ENCODE measurements around the gene TLCD1.

The TLCD1 gene

GRCh38 chr17:28712032-28712704 is 13.9 kb downstream of the TLCD1 start:
- Histone ChIP-seq H3K4me3 (ENCODE audit: low read length) (peak overlapping the region; percentile 7), H2BK120ac (ENCODE audit: low read depth, low read length) (no peak overlapping the region), H2BK5ac (ENCODE audit: low read length) (no peak overlapping the region), H3K56ac (ENCODE audit: low read length) (peak overlapping the region; percentile 87), H4K5ac (ENCODE audit: low read length) (no peak overlapping the region), H3K27me3 (ENCODE audit: insufficient read depth, low read length, poor library complexity) (no peaks in the 10 kb centered on the region), H3K79me2 (ENCODE audit: control insufficient read depth, insufficient read depth, low read length) (peaks cover 21% of the 10 kb centered on the region), H3K4me2 (ENCODE audit: low read length) (peak overlapping the region; percentile 34), H3K9ac (ENCODE audit: low read length) (peak overlapping the region; percentile 82), H3K4me1 (ENCODE audit: control insufficient read depth, low read depth, low read length) (peaks cover 6% of the 10 kb centered on the region), H3K79me1 (ENCODE audit: low read length) (peaks cover 23% of the 10 kb centered on the region), H3K23ac (ENCODE audit: low read length) (no peak overlapping the region), H3K18ac (ENCODE audit: low read length) (peak overlapping the region; percentile 34), H3K4ac (ENCODE audit: low read depth, low read length) (peak overlapping the region; percentile 41), H4K8ac (ENCODE audit: low read depth, low read length) (no peak overlapping the region), H3K27ac (ENCODE audit: low read depth, low read length) (peak overlapping the region; percentile 97), H2AK5ac (ENCODE audit: low read length) (no peak overlapping the region), H3K36me3 (ENCODE audit: control insufficient read depth, insufficient read depth, low read length) (peaks cover 11% of the 10 kb centered on the region), H2BK15ac (replicated peaks; ENCODE audit: low read depth) (no peak overlapping the region)
- no CpG with 5 or more reads among the region's 34 CpGs for WGBS (ENCODE audit: extremely low coverage, insufficient coverage, low lambda C conversion rate)
- DNase-seq = peak; percentile 81

- peak; percentile 90 for DNase-seq
- Histone ChIP-seq H3K27me3 (ENCODE audit: insufficient read depth, low read length, poor library complexity) (no peaks in the 10 kb centered on the region), H4K5ac (ENCODE audit: low read length) (no peak within 1 kb of the TSS), H3K36me3 (ENCODE audit: control insufficient read depth, insufficient read depth, low read length) (peaks cover 11% of the 10 kb centered on the region), H3K27ac (ENCODE audit: low read depth, low read length) (peak within 1 kb of the TSS; percentile 97), H2BK5ac (ENCODE audit: low read length) (peak within 1 kb of the TSS; percentile 88), H4K8ac (ENCODE audit: low read depth, low read length) (no peak within 1 kb of the TSS), H2BK15ac (replicated peaks; ENCODE audit: low read depth) (no peak within 1 kb of the TSS), H3K4me1 (ENCODE audit: control insufficient read depth, low read depth, low read length) (peaks cover 6% of the 10 kb centered on the region), H3K4me3 (ENCODE audit: low read length) (peak within 1 kb of the TSS; percentile 61), H2AK5ac (ENCODE audit: low read length) (peak within 1 kb of the TSS; percentile 97), H3K79me1 (ENCODE audit: low read length) (peaks cover 23% of the 10 kb centered on the region), H3K18ac (ENCODE audit: low read length) (peak within 1 kb of the TSS; percentile 69), H3K79me2 (ENCODE audit: control insufficient read depth, insufficient read depth, low read length) (peaks cover 16% of the 10 kb centered on the region), H3K23ac (ENCODE audit: low read length) (no peak within 1 kb of the TSS), H3K56ac (ENCODE audit: low read length) (peak within 1 kb of the TSS; percentile 96), H2BK120ac (ENCODE audit: low read depth, low read length) (no peak within 1 kb of the TSS), H3K9ac (ENCODE audit: low read length) (peak within 1 kb of the TSS; percentile 83), H3K4me2 (ENCODE audit: low read length) (peak within 1 kb of the TSS; percentile 52), H3K4ac (ENCODE audit: low read depth, low read length) (peak within 1 kb of the TSS; percentile 76)
- WGBS (ENCODE audit: extremely low coverage, insufficient coverage, low lambda C conversion rate) = no CpG with 5 or more reads among the region's 20 CpGs
These were observed 14.4 kb downstream of the TLCD1 start, which contains the start of gene PROCA1 for GRCh38 chr17:28711723-28712031. Gene PROCA1, minus strand, starts transcription at chr17:28711888. Its CDS starts 228 bp downstream, at chr17:28711660.

- Histone ChIP-seq H3K27ac (ENCODE audit: low read depth, low read length) (peak overlapping the region; percentile 97), H4K8ac (ENCODE audit: low read depth, low read length) (no peak overlapping the region), H2BK5ac (ENCODE audit: low read length) (peak overlapping the region; percentile 88), H3K23ac (ENCODE audit: low read length) (no peak overlapping the region), H3K79me2 (ENCODE audit: control insufficient read depth, insufficient read depth, low read length) (peaks cover 11% of the 10 kb centered on the region), H2AK5ac (ENCODE audit: low read length) (peak overlapping the region; percentile 97), H3K18ac (ENCODE audit: low read length) (peak overlapping the region; percentile 69), H4K5ac (ENCODE audit: low read length) (no peak overlapping the region), H2BK120ac (ENCODE audit: low read depth, low read length) (no peak overlapping the region), H3K79me1 (ENCODE audit: low read length) (peaks cover 19% of the 10 kb centered on the region), H3K4me1 (ENCODE audit: control insufficient read depth, low read depth, low read length) (peaks cover 6% of the 10 kb centered on the region), H3K27me3 (ENCODE audit: insufficient read depth, low read length, poor library complexity) (no peaks in the 10 kb centered on the region), H3K4ac (ENCODE audit: low read depth, low read length) (peak overlapping the region; percentile 76), H2BK15ac (replicated peaks; ENCODE audit: low read depth) (no peak overlapping the region), H3K4me3 (ENCODE audit: low read length) (peak overlapping the region; percentile 61), H3K4me2 (ENCODE audit: low read length) (peak overlapping the region; percentile 52), H3K36me3 (ENCODE audit: control insufficient read depth, insufficient read depth, low read length) (peaks cover 11% of the 10 kb centered on the region), H3K9ac (ENCODE audit: low read length) (peak overlapping the region; percentile 83), H3K56ac (ENCODE audit: low read length) (peak overlapping the region; percentile 96)
- peak; percentile 97 for DNase-seq
- WGBS (ENCODE audit: extremely low coverage, insufficient coverage, low lambda C conversion rate) = no CpG with 5 or more reads among the region's 74 CpGs
These were observed 14.9 kb downstream of the TLCD1 start for GRCh38 chr17:28710861-28711722.

- Histone ChIP-seq H3K56ac (ENCODE audit: low read length) (no peak overlapping the region), H3K79me2 (ENCODE audit: control insufficient read depth, insufficient read depth, low read length) (peaks cover 2% of the 10 kb centered on the region), H2BK5ac (ENCODE audit: low read length) (no peak overlapping the region), H4K5ac (ENCODE audit: low read length) (no peak overlapping the region), H3K9ac (ENCODE audit: low read length) (no peak overlapping the region), H3K4me1 (ENCODE audit: control insufficient read depth, low read depth, low read length) (peaks cover under 1% of the 10 kb centered on the region), H2BK15ac (replicated peaks; ENCODE audit: low read depth) (no peak overlapping the region), H4K8ac (ENCODE audit: low read depth, low read length) (no peak overlapping the region), H2AK5ac (ENCODE audit: low read length) (no peak overlapping the region), H3K23ac (ENCODE audit: low read length) (no peak overlapping the region), H3K27ac (ENCODE audit: low read depth, low read length) (no peak overlapping the region), H3K4me2 (ENCODE audit: low read length) (no peak overlapping the region), H3K79me1 (ENCODE audit: low read length) (peaks cover 4% of the 10 kb centered on the region), H3K27me3 (ENCODE audit: insufficient read depth, low read length, poor library complexity) (no peaks in the 10 kb centered on the region), H3K18ac (ENCODE audit: low read length) (no peak overlapping the region), H3K4ac (ENCODE audit: low read depth, low read length) (no peak overlapping the region), H2BK120ac (ENCODE audit: low read depth, low read length) (no peak overlapping the region), H3K4me3 (ENCODE audit: low read length) (no peak overlapping the region), H3K36me3 (ENCODE audit: control insufficient read depth, insufficient read depth, low read length) (peaks cover 2% of the 10 kb centered on the region)
- WGBS (ENCODE audit: extremely low coverage, insufficient coverage, low lambda C conversion rate) = no CpG with 5 or more reads among the region's 2 CpGs
- DNase-seq = no peak
These were observed 18.7 kb downstream of the TLCD1 start for GRCh38 chr17:28707339-28707720.

- no peak overlapping the region for H2BK15ac ChIP-seq (replicated peaks; ENCODE audit: low read depth)
- H2AK5ac ChIP-seq (ENCODE audit: low read length) = no peak overlapping the region
- H3K4me3 ChIP-seq (ENCODE audit: low read length) = no peak overlapping the region
- no CpG with 5 or more reads among the region's 7 CpGs for WGBS (ENCODE audit: extremely low coverage, insufficient coverage, low lambda C conversion rate)
- no peak overlapping the region for H2BK120ac ChIP-seq (ENCODE audit: low read depth, low read length)
- H4K8ac ChIP-seq (ENCODE audit: low read depth, low read length) = no peak overlapping the region
- no peak overlapping the region for H3K56ac ChIP-seq (ENCODE audit: low read length)
- H3K36me3 ChIP-seq (ENCODE audit: control insufficient read depth, insufficient read depth, low read length) = peaks cover 5% of the 10 kb centered on the region
- no peak overlapping the region for H2BK5ac ChIP-seq (ENCODE audit: low read length)
- H3K27ac ChIP-seq (ENCODE audit: low read depth, low read length) = no peak overlapping the region
- H3K23ac ChIP-seq (ENCODE audit: low read length) = no peak overlapping the region
- no peak overlapping the region for H3K9ac ChIP-seq (ENCODE audit: low read length)
- H3K79me2 ChIP-seq (ENCODE audit: control insufficient read depth, insufficient read depth, low read length) = peaks cover 2% of the 10 kb centered on the region
- H3K4me2 ChIP-seq (ENCODE audit: low read length) = no peak overlapping the region
- H4K5ac ChIP-seq (ENCODE audit: low read length) = no peak overlapping the region
- peak; percentile 37 for DNase-seq
- no peak overlapping the region for H3K18ac ChIP-seq (ENCODE audit: low read length)
- H3K79me1 ChIP-seq (ENCODE audit: low read length) = peaks cover 4% of the 10 kb centered on the region
- no peaks in the 10 kb centered on the region for H3K27me3 ChIP-seq (ENCODE audit: insufficient read depth, low read length, poor library complexity)
- no peaks in the 10 kb centered on the region for H3K4me1 ChIP-seq (ENCODE audit: control insufficient read depth, low read depth, low read length)
- no peak overlapping the region for H3K4ac ChIP-seq (ENCODE audit: low read depth, low read length)
These were observed 19.3 kb downstream of the TLCD1 start for GRCh38 chr17:28706471-28707338.
